ENCODE results near the gene RAPGEF3.

GRCh38 chr12:47712171-47712570 lies 46.5 kb downstream of the RAPGEF3 start:
- TF ChIP-seq GABPA (IDR thresholded peaks at IDR 0.05; ENCODE audit: low read depth, low read length), result no peak
- no peak for TF ChIP-seq GABPA (CRISPR knock-in tag; IDR thresholded peaks at IDR 0.05; ENCODE audit: low read depth)
- no peak for TF ChIP-seq ZNF441 (CRISPR knock-in tag; IDR thresholded peaks at IDR 0.05; ENCODE audit: borderline replicate concordance)
- TF ChIP-seq ZFP36 (IDR thresholded peaks at IDR 0.05; ENCODE audit: borderline replicate concordance, low read depth, low read length, partially characterized antibody), result no peak
- no peak for TF ChIP-seq ARNTL (CRISPR knock-in tag; IDR thresholded peaks at IDR 0.05)
- TF ChIP-seq SRF (IDR thresholded peaks at IDR 0.05; ENCODE audit: low read depth, low read length), result no peak
- TF ChIP-seq POLR2A (IDR thresholded peaks at IDR 0.05; ENCODE audit: insufficient read depth in 1 of 2, low read depth in 2 of 2, low read length in 2 of 2), result no peak
- TF ChIP-seq MLXIP (CRISPR knock-in tag; IDR thresholded peaks at IDR 0.05; ENCODE audit: borderline replicate concordance), result no peak
- TF ChIP-seq HOMEZ (CRISPR knock-in tag; IDR thresholded peaks at IDR 0.05; ENCODE audit: low read depth), result no peak
- TF ChIP-seq HDAC6 (IDR thresholded peaks at IDR 0.05; ENCODE audit: low read depth, low read length), result no peak
- TF ChIP-seq ZNF639 (CRISPR knock-in tag; conservative IDR thresholded peaks at IDR 0.05), result no peak
- no peak for TF ChIP-seq POLR2AphosphoS2 (IDR thresholded peaks at IDR 0.05; ENCODE audit: low read depth, low read length)
- TF ChIP-seq ZMAT3 (CRISPR knock-in tag; conservative IDR thresholded peaks at IDR 0.05), result no peak
- no peak for TF ChIP-seq SIN3A (IDR thresholded peaks at IDR 0.05; ENCODE audit: borderline replicate concordance, low read depth, low read length)
- TF ChIP-seq CTCF (CRISPR knock-in tag; IDR thresholded peaks at IDR 0.05), result no peak
